HG03565 (cell line): Measurements from ENCODE around the gene SMAD6.

Experiments
- ATAC-seq: cut with Tn5 transposase; IDR thresholded peaks from one replicate; pipeline ENCODE4 v1.9.1; 2021; ENCODE audit warnings: mild to moderate bottlenecking, moderate library complexity; ENCODE audit not compliant: unreplicated experiment

The SMAD6 gene

DNA sequence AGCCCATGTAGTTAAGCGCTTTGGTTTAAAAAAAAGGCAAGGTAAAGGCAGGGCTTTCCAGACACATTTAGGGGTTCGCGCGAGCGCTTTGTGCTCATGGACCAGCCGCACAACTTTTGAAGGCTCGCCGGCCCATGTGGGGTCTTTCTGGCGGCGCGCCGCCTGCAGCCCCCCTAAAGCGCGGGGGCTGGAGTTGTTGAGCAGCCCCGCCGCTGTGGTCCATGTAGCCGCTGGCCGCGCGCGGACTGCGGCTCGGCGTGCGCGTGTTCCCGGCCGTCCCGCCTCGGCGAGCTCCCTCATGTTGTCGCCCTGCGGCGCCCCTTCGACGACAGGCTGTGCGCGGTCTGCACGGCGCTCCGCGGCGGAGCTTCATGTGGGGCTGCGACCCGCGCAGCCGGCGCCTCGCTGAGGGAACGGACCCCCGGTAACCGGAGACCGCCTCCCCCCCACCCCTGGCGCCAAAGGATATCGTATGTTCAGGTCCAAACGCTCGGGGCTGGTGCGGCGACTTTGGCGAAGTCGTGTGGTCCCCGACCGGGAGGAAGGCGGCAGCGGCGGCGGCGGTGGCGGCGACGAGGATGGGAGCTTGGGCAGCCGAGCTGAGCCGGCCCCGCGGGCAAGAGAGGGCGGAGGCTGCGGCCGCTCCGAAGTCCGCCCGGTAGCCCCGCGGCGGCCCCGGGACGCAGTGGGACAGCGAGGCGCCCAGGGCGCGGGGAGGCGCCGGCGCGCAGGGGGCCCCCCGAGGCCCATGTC lies 927 bp downstream of the SMAD6 start:
- no peak for ATAC-seq

DNA sequence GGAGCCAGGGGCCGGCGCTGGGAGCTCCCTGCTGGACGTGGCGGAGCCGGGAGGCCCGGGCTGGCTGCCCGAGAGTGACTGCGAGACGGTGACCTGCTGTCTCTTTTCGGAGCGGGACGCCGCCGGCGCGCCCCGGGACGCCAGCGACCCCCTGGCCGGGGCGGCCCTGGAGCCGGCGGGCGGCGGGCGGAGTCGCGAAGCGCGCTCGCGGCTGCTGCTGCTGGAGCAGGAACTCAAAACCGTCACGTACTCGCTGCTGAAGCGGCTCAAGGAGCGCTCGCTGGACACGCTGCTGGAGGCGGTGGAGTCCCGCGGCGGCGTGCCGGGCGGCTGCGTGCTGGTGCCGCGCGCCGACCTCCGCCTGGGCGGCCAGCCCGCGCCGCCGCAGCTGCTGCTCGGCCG lies 1.5 kb downstream of the SMAD6 start:
- no peak for ATAC-seq

DNA sequence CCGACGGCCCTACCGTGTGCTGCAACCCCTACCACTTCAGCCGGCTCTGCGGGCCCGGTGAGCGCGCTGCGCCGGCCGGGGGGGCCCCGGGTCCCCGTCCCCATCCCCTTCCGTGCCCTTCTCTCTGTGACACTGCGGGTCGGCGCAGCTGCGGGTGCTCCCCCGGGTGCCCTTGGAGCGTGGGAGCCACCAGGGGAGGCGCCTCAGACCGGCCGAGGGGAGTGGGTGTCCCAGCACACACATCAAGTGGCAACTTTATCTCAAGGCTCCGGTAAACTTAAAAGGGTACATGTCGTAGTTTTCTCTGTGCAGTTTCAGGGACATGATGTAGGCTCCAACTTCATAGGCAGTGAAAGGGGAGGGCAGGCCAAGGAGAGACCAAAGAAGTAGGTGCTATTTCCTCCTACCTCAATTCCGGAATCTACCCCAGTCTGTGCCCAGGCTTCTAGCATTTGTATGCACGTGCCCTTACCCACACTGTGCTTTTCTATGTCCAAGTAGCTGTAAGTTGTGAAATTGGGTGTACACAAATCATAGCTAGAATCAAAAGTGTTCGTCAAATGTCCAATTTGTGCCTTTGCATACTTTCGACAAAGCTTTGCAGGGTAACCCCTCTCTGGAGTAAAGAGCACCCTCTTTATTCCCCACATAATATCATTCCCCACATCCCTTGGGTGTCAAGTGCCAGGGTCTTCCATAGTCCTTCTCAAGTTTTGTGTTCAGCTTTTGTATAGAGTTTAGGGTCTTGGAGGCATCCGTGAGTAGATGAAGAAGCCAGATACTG lies 2.2 kb downstream of the SMAD6 start:
- no peak for ATAC-seq

DNA sequence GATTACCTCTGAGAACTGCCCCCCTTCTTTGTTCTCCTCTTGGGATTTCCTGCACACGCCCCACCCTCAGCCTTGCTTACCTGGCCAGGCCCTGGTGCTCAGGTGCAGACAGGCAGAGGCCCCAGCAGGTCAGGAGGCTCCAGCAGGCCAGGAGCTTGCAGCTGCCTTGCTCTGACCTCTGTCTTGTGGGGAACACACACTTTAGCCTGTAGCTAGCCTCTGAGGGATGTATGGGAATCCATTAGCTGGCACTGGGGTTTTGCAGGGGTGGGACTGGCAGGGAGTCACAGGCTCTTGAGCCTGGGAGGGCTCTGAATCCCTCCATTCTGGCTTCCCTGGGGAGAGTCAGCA lies 2.7 kb downstream of the SMAD6 start:
- no peak for ATAC-seq

DNA sequence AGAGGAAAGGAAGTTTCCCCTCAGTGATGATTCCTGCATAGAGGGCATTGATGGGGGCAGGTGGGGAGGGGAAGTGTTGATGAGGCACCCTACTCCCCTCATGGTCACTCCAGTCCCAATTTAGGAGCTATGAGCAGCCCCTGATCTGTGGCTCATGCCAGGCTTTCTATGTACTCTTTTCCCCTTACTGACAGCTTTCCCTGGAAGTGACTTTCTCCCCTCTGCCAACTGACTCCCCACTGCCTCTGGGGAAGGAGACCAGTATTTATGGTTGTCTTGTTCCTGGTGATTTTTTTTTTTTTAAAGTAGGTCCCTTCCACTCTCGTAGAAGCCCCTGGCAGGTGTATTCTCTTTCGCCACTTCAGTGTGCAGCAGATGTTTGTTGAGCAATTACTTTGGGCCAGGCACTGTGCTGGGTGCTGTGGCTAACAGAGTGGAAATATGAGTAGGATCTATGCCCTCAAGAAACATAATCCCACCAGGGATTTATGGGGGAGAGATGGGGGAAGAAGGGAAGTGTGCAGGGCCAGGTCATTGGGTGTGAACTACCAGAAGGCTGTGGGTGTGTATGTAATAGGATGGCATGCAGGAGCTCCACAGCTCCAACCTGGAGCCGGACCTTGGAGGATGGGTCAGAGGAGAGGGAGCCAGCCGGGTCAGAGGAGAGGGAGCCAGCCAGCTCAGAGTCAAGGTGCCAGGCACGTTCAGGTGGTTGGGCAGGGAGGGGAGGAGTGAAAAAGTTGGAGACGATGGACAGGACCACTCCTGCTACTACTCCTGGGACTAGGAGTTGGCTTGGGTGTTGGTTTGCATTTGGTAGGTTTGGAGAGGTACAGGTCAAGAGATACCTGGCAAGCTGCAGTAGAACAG lies 3.5 kb downstream of the SMAD6 start:
- no peak for ATAC-seq

DNA sequence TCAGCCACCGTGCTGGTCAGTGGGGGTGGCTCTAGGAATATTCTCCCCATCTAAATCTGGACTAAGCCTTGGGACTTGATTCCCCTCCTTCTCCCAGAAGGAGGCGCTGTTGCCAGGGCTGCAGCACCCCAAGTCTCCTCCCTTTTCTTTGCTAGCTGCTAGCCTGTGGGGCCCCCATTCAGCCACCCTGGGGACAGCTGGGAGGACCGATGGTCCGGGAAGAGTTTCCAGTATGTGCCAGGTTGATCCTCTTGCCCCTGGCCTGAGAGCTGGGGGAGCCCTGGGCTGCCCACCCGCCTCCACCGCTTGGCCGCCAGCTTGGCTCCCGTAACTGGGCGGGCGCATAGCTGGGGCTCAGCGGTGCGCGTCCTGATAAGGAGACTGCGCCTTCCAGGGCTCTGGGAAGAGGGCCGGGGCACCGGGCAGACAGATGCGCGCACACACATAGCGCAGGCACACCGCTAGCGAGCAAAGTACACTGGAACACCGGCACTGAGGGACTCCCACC lies 4.2 kb downstream of the SMAD6 start:
- no peak for ATAC-seq

DNA sequence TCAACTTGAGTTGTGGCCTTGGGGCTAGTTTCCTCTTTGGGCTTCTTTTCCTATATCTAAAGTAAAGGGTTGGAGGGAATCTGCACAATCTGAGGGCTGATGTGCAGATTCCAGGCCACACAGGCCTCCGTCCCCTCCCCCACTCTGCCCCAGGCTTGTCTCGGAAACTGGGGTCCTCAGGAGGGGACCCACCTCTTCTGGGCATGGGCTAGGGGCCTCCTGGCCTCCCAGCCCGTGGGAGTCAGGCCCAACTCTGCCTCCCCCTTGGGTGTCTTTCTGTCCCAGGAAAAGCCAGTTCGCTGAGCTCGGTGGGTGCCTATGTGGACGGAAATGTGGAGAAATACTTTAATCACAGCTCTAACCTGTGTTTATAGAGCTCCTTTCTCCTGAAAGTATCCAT lies 4.8 kb downstream of the SMAD6 start:
- ATAC-seq, result no peak

DNA sequence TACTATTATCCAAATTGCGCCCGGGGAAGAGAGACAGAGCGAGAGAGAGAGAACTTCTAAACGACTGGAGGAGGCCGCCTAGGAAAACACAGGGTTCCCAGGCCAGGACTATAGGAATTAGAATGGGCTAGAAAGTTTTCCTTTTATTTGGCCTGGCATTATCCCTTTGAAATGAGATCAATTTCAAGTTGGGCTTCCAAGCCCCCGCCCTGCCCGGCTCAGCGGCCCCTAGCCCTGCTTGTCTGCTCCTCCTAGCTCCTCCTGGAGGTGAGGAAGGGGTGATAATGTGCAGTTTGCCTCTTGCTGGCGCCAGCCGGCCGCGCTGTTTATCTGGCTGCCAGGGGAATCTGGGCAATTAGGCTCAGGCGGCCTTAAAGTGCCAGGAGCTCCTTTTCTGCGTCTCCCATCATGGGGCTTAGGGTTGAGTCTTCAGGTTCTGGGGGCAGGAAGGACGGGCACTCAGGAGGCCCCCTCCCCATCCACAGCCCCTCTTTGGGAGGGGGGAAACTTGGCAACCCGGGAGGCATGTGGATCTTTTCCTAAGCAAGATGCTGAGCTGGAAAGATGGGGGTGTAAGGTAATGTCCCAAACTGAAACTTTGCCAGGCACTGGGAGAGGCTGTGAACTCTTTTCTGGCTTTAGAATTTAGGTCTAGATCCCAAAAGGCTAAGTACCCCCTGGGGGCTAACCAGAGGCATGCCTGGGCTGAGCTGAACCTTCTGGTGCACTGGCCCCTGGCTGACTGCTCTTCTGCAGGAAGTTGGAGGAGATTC lies 5.5 kb downstream of the SMAD6 start:
- no peak for ATAC-seq

DNA sequence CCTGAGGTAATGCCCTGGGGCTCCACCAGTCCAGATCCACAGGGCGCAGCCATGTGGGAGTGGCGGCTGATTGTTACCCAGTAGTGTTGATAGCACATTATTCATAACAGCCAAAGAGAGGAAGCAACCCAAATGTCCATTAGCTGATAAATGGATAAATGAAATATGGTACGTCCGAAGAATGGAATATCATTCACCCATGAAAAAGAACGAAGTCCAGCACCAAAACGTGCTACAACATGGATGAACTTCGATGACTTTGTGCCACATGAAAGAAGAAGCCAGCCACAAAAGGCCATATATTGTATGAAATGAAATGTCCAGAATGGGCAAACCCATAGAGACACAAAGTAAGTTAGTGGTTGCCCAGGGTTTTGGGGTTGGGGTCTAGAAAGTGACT lies 6.4 kb downstream of the SMAD6 start:
- no peak for ATAC-seq

DNA sequence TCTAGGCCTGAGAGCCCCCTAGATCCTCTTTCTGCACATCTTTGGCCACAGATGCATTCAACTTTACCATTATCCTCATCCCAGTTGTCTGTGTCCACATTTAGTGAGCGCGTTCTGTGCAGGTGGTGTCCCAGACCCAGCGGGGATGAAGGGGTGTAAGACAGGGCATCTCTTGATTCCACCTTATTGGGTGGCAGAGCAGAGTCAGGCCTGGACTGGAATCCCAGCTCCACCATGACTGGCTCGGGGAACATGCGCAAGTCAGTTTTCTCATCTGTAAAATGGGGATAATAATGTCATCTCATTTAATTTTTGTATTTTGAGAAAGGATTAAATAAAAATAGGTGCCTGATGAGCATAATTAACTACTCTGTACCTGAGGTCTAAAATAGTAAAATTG lies 7.8 kb downstream of the SMAD6 start:
- ATAC-seq, result no peak

DNA sequence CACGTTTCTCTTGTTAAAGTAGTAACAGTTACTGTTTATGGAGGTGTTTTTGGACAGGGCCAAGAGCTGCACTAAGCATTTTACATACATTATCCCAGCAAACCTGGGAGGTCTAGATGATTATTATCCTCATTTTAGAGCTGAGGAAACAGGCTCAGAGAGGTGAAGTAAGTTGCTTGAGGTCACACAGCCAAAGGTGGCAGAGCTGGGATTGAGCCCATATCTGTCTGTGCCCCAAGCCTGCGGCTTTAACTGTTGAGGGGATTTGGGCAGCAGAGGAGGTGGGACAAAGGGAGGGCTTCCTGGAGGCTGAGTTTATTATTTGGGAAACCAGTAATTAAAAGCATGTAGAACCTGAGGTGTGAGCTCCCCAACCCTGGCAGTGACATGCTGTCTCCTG lies 9.2 kb downstream of the SMAD6 start:
- no peak for ATAC-seq

DNA sequence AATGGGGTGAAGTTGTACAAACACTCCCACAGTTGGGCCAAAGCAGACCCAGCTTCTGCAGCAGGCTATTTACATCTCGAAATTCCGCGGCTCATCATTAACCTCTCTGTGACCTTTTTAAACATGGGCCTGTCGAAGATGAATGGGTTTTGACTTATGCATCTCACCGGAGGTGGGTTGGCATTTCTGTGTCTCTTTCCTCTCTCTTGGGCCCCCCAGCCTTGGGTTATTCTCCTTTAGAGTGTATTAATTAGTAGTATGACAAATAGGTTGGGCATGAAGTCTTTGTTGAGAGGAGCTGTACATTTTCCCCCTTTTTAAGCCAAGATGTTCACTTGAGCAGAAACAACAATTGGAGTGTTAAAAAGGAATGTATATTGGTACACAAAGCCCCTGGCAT lies 9.8 kb downstream of the SMAD6 start:
- no peak for ATAC-seq

DNA sequence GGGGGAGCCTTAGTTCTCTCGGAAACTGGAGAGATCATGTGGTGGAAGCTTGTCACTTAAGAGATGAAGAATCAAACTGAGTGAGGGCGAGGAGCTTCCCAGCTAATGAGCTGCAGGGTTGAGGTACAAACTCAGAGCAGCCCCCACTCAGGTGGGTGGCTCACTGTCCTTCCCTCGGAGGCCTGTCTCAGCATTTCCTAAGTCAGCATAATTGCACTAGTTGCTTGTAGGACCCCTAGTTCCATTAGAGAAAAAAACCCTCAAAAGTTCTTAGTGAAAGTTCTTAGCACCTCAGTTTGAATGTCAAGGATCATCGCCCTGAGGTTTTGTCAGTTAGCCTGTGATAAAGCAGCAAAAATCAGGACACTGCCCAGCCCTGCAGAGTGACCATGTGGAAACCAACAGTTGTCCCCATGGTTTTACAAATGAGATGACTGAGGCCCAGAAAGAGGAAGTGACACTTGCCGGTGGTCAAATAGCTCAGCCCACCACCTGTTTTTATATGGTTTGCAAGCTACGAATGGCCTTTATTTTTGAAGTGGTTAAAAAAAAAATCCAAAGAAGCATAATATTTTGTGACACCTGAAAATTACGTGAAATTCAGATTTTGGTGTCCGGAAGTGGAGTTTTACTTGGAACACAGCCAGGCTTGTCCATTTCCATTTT lies 11.9 kb downstream of the SMAD6 start:
- no peak for ATAC-seq

DNA sequence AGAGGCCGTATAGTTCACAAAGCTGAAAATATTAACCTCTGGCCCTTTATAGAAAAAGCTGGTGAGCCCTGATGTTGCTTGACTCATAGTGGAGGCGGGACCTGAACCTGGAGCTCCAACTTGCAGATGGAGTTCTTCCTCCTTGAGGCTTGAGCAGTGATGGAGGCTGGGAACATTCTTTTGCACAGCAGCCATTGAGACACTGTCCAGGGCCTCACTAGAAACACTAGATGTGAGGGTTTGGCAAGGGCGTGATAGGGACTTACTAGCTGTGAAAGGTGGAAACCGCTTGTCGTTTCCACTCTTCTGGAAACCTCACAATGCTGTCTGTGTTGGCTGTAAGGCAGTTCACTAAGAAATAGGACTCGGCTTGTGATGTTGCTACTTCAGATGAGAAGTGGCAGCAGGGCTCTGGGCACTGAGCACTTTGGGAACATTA lies 12.5 kb downstream of the SMAD6 start:
- ATAC-seq, result no peak

DNA sequence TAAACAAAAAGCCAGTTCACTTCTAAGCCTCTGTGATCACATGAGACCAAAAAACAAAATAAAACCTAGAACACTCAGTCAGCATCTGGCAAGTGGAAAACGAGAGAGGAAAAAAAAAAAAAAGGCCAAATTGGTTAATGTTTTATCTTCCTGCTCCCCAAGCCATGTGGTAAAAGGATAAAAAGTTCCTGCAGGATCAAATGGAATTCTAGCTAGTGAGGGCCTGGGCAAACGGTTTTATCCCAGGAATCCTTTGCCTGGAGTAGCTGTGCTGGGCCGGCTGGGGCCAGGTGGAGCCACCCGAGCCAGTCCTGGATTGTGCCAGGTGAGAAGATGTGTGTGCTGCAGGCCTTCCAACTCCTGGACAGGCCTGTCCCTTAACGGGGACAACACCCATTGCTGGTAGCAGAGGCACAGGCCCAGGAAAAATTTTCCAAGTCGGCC lies 13.2 kb downstream of the SMAD6 start:
- no peak for ATAC-seq

DNA sequence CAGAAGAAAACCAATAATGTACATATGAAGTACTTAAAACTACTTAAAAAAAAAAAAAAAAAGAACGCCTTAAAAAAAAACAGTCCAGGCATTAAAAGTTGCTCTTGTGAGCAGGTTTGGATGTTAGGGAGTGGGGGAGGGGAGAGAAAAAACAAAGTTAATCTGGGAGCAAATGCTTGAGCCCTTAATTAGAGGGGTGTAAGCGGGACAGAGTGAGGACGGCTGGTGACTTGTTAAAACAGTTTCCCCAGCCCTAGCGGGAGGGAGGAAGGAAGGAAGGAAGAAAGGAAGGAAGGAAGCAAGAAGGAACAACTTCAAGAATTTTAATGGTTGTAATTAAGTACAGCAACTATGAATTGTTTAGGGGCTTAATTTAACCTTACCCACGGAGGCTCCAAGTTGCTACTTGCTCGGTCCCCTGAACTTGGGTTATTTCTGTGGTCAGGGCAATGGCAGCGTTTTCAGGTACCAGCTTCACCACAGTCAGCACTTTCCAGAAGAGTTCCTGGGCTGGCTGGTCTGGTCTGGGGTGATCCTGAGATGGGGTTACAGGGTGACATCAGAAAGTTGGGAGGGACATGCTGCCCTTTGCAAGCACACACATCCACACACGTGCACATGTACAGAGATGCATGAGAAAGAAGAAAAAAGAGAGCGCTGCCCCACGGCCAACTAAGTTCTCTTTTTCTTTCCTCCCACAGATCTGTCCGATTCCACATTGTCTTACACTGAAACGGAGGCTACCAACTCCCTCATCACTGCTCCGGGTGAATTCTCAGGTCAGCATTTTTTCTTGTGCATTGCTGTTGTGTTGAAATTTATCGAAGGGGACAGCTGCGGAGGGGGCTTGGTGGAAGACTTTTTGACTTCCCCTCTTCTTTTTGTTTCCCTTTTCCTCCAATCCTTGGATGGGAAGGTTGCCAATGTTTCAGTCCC lies 14.0 kb downstream of the SMAD6 start:
- ATAC-seq, result no peak

DNA sequence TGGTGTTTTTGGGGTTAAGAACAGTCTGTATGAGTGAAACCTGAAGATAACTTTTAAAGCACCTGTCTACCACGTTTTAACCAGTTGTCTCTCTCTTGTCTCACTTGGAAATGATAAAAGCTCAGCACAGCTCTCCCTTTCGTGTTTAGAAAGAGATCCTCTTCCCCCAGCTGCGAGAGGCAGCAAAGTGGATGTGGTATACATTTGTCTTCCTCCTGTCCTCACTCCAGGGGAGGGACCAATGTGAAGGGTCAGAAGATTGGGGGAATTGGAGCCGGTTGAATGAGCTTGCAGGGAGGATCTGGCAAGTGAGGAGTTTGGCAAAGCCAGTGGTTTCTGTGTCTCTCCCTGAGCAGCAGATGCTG lies 14.6 kb downstream of the SMAD6 start:
- no peak for ATAC-seq

DNA sequence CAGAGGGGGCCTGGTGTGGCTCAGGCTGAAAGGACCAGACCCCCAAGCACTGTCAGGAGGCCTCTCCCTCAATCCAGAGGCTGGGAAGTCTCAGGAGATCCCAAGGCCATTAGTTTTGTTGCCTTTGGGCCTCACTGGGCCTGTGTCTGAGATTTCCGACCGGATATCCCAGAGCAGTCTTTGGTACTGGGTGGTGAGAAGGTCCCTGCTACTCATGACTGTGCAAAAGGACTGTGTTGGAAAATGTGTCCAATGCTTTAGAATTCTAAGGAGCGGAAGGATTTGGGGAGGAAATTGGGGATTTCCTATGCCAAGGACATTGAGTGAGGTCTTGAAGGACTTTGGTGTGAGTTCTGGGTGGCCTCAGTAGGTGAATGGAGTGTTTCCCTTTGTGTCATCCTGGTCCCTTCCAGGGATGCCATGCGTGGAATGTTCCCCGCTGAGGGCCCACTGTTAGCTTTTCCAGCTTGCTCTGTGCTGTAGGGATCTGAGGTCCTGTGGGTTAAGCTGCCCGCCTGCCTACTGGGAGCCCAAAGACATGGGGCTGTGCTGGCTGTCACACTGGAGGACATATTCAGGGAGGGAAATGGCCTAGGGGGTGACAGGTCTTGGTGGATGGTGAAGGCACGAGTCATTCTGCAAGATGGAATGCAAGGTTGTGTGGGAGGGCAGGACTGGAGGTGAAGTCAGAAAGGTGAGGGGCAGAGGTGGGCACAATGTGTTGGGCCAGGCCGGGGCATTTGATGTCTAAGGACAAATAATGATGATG lies 16.4 kb downstream of the SMAD6 start:
- ATAC-seq, result no peak
